Neural progenitor cell (in vitro differentiated cells): ENCODE data around the gene TAAR1.
"Not testable (repeated sequence)": the region's sequence is repeated elsewhere in the genome, so short reads cannot be mapped to it uniquely, and the experiment has no call there.

ENCODE experiments used
- EZH2 ChIP-seq: fragments of 200-600 bp; sonication (generic); IDR thresholded peaks from 2 replicates; pipeline ENCODE4 v1.6.1; 2017; ENCODE audit warnings: antibody characterized with exemption, mild to moderate bottlenecking, moderate library complexity
- TF ChIP-seq, protein P1 (sequence below): fragments of 200-600 bp; sonication (generic); IDR thresholded peaks from 2 replicates; pipeline ENCODE4 v1.5.1; 2017; ENCODE audit warnings: antibody characterized with exemption, mild to moderate bottlenecking

DNA sequence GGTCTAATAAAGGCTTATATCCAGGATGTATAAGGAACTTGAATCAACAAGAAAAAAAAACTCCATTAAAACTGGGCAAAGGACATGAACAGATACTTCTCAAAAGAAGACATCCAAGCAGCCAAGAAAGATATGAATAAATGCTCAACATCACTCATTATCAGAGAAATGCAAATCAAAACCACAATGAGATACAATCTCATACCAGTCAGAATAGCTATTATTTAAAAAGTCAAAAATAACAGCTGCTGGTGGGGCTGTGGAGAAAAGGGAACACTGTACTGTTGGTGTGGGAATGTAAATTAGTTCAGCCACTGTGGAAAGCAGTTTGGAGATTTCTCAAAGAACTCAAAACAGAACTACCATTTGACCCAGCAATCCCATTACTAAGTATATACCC, 20.1 kb upstream of the TAAR1 start:
- TF ChIP-seq, protein P1, sequence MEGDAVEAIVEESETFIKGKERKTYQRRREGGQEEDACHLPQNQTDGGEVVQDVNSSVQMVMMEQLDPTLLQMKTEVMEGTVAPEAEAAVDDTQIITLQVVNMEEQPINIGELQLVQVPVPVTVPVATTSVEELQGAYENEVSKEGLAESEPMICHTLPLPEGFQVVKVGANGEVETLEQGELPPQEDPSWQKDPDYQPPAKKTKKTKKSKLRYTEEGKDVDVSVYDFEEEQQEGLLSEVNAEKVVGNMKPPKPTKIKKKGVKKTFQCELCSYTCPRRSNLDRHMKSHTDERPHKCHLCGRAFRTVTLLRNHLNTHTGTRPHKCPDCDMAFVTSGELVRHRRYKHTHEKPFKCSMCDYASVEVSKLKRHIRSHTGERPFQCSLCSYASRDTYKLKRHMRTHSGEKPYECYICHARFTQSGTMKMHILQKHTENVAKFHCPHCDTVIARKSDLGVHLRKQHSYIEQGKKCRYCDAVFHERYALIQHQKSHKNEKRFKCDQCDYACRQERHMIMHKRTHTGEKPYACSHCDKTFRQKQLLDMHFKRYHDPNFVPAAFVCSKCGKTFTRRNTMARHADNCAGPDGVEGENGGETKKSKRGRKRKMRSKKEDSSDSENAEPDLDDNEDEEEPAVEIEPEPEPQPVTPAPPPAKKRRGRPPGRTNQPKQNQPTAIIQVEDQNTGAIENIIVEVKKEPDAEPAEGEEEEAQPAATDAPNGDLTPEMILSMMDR = not testable (repeated sequence)
- TF ChIP-seq EZH2 = not testable (repeated sequence)
